Measurements from ENCODE around the gene MKKS. TPM values are rescaled to one million over a fixed set of nuclear protein-coding genes. Genes with fewer than 3 reads are reported as not detected.

MKKS gene
- total and polyA plus RNA-seq, 9 of the 15 experiments (the other 6 are each of a cell fraction or from before 2014, with no cell fraction given) = 6.8 to 26.8 (median 12.0) TPM

DNA sequence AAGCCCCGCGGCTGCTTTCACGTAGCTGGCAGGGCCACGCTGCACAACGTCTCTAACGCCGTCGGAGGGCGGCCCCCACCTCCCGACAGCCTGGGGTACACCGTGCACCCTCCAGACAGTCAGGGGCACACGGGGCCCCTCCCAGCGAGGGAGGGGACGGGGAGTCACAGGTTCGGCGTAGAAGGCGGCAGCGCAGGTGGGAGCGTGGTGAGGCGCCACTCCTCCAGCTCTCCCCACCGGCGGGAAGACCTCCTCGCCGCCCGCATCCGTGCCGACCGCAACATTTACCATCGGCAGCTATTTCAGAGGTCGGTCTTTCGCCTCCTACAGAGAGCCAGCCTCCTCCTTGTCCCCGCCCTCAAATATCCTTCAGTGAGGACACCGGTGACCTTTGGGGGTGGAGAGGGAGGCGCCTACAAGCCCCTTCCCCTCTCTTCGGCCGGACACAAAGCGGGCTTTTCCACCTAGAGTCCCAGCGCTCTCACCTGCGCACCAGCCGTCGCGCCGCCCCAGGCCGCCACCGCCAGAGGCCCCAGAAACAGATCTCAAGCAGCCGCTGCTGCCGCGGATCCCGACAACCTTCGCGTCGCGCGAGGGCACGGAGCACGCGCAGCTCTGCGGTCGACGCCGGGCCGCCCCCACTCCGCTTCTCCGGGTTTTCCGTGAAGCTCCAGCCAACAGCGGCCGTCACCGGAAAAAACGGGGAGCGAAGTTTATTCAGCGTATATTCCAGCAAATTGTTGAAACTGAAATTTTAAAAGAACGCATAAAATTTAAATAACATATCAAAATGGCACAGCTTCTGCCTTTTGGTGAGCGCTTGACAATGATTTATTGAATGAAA is at the start of gene MKKS (continued):
- TF ChIP-seq, protein P1, sequence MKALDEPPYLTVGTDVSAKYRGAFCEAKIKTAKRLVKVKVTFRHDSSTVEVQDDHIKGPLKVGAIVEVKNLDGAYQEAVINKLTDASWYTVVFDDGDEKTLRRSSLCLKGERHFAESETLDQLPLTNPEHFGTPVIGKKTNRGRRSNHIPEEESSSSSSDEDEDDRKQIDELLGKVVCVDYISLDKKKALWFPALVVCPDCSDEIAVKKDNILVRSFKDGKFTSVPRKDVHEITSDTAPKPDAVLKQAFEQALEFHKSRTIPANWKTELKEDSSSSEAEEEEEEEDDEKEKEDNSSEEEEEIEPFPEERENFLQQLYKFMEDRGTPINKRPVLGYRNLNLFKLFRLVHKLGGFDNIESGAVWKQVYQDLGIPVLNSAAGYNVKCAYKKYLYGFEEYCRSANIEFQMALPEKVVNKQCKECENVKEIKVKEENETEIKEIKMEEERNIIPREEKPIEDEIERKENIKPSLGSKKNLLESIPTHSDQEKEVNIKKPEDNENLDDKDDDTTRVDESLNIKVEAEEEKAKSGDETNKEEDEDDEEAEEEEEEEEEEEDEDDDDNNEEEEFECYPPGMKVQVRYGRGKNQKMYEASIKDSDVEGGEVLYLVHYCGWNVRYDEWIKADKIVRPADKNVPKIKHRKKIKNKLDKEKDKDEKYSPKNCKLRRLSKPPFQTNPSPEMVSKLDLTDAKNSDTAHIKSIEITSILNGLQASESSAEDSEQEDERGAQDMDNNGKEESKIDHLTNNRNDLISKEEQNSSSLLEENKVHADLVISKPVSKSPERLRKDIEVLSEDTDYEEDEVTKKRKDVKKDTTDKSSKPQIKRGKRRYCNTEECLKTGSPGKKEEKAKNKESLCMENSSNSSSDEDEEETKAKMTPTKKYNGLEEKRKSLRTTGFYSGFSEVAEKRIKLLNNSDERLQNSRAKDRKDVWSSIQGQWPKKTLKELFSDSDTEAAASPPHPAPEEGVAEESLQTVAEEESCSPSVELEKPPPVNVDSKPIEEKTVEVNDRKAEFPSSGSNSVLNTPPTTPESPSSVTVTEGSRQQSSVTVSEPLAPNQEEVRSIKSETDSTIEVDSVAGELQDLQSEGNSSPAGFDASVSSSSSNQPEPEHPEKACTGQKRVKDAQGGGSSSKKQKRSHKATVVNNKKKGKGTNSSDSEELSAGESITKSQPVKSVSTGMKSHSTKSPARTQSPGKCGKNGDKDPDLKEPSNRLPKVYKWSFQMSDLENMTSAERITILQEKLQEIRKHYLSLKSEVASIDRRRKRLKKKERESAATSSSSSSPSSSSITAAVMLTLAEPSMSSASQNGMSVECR (CRISPR knock-in tag; IDR thresholded peaks at IDR 0.05) = peak; percentile 77
- no peak; the same call in 1 of the 2 replicates for TF ChIP-seq FOXM1 (IDR thresholded peaks at IDR 0.05; ENCODE audit: low read depth)
- no peak for TF ChIP-seq FOXM1 (CRISPR knock-in tag; IDR thresholded peaks at IDR 0.05; ENCODE audit: low read depth)
- 0 out of 2 replicates have a peak, but pooled peaks have one; percentile 47 for TF ChIP-seq CBFB (CRISPR knock-in tag; IDR thresholded peaks at IDR 0.05)
- peak; percentile 69 for TF ChIP-seq POLR2A (conservative IDR thresholded peaks at IDR 0.05)
- no peak for TF ChIP-seq PURB (CRISPR knock-in tag; IDR thresholded peaks at IDR 0.05; ENCODE audit: low read depth)
- TF ChIP-seq ZNF143 (CRISPR knock-in tag; IDR thresholded peaks at IDR 0.05) = peak; percentile 63
- TF ChIP-seq, protein P2, sequence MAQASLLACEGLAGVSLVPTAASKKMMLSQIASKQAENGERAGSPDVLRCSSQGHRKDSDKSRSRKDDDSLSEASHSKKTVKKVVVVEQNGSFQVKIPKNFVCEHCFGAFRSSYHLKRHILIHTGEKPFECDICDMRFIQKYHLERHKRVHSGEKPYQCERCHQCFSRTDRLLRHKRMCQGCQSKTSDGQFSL (CRISPR knock-in tag; IDR thresholded peaks at IDR 0.05) = peak; percentile 47; the same call in 1 of the 2 replicates
- TF ChIP-seq, protein P2 (tag; IDR thresholded peaks at IDR 0.05) = no peak
- peak; percentile 90 for TF ChIP-seq ESRRA (IDR thresholded peaks at IDR 0.05; ENCODE audit: borderline replicate concordance, low read depth)
- TF ChIP-seq, protein P3, sequence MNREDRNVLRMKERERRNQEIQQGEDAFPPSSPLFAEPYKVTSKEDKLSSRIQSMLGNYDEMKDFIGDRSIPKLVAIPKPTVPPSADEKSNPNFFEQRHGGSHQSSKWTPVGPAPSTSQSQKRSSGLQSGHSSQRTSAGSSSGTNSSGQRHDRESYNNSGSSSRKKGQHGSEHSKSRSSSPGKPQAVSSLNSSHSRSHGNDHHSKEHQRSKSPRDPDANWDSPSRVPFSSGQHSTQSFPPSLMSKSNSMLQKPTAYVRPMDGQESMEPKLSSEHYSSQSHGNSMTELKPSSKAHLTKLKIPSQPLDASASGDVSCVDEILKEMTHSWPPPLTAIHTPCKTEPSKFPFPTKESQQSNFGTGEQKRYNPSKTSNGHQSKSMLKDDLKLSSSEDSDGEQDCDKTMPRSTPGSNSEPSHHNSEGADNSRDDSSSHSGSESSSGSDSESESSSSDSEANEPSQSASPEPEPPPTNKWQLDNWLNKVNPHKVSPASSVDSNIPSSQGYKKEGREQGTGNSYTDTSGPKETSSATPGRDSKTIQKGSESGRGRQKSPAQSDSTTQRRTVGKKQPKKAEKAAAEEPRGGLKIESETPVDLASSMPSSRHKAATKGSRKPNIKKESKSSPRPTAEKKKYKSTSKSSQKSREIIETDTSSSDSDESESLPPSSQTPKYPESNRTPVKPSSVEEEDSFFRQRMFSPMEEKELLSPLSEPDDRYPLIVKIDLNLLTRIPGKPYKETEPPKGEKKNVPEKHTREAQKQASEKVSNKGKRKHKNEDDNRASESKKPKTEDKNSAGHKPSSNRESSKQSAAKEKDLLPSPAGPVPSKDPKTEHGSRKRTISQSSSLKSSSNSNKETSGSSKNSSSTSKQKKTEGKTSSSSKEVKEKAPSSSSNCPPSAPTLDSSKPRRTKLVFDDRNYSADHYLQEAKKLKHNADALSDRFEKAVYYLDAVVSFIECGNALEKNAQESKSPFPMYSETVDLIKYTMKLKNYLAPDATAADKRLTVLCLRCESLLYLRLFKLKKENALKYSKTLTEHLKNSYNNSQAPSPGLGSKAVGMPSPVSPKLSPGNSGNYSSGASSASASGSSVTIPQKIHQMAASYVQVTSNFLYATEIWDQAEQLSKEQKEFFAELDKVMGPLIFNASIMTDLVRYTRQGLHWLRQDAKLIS (CRISPR knock-in tag; IDR thresholded peaks at IDR 0.05) = 0 out of 2 replicates have a peak, but pooled peaks have one; percentile 39
- TF ChIP-seq L3MBTL2 (IDR thresholded peaks at IDR 0.05) = peak; percentile 81
- TF ChIP-seq, protein P4, sequence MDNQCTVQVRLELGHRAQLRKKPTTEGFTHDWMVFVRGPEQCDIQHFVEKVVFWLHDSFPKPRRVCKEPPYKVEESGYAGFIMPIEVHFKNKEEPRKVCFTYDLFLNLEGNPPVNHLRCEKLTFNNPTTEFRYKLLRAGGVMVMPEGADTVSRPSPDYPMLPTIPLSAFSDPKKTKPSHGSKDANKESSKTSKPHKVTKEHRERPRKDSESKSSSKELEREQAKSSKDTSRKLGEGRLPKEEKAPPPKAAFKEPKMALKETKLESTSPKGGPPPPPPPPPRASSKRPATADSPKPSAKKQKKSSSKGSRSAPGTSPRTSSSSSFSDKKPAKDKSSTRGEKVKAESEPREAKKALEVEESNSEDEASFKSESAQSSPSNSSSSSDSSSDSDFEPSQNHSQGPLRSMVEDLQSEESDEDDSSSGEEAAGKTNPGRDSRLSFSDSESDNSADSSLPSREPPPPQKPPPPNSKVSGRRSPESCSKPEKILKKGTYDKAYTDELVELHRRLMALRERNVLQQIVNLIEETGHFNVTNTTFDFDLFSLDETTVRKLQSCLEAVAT (IDR thresholded peaks at IDR 0.05) = 0 out of 4 replicates have a peak, but pooled peaks of 1 of the 2 experiments have one; percentile 10
- TF ChIP-seq GABPB1 (CRISPR knock-in tag; IDR thresholded peaks at IDR 0.05) = peak; percentile 57
- peak; percentile 65; the same call in 1 of the 2 replicates for TF ChIP-seq NR2C1 (IDR thresholded peaks at IDR 0.05)
- TF ChIP-seq NR2C1 (tag; IDR thresholded peaks at IDR 0.05) = peak; percentile 82
- TF ChIP-seq KDM5B (IDR thresholded peaks at IDR 0.05; ENCODE audit: insufficient replicate concordance, low read depth, low read length) = peak; percentile 38
